GM10266 (cell line): Measurements from ENCODE around the gene SLC24A3.

ENCODE experiments used
- DNase-seq: peaks from one replicate; pipeline ENCODE4 v3.0.0; 2012; ENCODE audit errors: extremely low spot score
- TF ChIP-seq, protein P1 (sequence below): IDR thresholded peaks from 2 replicates; pipeline ENCODE4 v1.5.1; 2012; ENCODE audit warnings: mild to moderate bottlenecking, low read depth; ENCODE audit not compliant: control insufficient read depth, insufficient read depth; ENCODE audit errors: missing control alignments

Gene SLC24A3

DNA sequence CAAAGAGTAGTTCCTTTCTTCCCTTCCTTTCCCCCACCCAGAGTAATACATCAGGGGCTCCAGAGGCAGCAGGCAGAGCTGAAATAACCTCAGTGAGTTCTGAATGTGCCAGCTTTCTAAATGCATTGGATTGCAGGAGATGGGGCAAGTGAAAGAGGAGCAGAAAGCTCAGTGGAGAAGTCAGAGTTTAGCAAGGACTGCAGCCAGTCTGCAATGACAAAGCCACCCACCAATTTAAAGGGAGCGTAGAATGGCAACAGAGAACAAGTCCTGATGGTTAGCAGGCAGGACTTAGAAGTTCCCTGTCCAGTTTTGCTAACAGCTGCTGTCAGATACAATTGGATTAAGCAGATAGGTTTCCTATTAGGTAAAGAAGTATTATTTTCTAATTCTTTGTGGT is 342.2 kb downstream of the SLC24A3 start:
- TF ChIP-seq, protein P1, sequence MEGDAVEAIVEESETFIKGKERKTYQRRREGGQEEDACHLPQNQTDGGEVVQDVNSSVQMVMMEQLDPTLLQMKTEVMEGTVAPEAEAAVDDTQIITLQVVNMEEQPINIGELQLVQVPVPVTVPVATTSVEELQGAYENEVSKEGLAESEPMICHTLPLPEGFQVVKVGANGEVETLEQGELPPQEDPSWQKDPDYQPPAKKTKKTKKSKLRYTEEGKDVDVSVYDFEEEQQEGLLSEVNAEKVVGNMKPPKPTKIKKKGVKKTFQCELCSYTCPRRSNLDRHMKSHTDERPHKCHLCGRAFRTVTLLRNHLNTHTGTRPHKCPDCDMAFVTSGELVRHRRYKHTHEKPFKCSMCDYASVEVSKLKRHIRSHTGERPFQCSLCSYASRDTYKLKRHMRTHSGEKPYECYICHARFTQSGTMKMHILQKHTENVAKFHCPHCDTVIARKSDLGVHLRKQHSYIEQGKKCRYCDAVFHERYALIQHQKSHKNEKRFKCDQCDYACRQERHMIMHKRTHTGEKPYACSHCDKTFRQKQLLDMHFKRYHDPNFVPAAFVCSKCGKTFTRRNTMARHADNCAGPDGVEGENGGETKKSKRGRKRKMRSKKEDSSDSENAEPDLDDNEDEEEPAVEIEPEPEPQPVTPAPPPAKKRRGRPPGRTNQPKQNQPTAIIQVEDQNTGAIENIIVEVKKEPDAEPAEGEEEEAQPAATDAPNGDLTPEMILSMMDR = no peak
- no peak for DNase-seq

DNA sequence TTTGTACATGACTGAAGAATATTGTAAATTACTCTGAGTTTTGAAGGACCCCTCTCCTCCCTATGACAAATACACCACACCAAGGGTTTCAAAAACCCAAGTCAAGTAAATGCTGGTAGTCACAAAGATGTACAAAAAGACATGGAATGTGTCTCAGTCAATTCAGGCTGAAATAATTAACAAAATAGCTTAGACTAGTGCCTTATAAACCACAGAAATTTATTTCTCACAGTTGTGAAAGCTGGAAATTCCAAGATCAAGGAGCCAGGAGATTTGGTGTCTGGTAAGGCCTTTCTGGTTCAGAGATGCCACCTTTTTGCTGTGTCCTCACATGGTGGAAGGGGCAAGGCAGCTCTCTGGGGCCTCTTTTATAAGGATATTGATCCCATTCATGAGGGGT is 343.3 kb downstream of the SLC24A3 start:
- no peak for DNase-seq
- TF ChIP-seq, protein P1 = no peak

DNA sequence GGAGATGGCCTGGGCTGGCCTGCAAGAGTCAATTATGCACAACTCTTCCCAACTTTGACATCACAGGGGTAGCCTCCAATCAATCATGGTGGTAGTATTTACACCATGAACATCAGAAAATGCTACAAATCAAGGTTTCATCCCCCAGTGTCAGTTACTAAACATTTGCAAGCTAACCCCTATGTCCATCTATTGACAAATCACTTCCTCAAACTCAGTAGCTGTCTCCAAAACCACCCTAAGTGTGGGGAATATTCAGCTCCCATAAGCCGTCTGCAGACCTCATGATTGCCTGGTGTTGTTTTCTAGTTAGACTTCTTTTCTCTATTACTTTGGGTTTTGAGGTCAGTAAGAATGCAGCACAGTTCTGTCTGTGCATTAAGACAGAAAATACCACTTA is 344.8 kb downstream of the SLC24A3 start:
- TF ChIP-seq, protein P1 = no peak
- DNase-seq = no peak

DNA sequence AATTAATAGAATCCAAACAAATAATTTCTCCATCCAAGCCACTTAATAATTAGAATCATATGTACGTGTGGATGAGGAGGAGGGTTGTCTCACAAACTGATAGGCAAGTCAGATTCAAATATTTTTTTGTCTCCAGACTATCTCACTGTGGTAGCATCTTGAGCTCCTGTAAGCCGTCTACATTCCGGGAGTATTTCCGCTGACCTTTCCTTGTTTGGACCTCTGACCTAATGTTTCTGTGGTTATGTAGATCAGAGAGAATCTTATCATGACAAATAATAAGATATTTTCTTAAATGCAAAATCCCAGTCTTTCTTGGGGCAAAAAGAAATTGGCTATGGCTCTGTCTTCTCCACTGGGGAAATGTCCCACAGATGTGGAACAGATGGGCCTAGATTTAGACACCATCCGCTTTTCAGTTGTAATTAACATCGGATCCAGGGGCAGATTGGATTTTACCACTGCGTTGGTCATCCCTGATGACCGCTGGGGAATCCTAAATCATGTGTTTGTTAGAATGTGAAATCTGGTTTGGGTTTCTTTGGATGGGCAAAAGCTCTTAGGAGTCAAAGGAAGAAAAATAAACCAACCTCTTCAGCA is 348.5 kb downstream of the SLC24A3 start:
- DNase-seq = no peak
- TF ChIP-seq, protein P1 = no peak

DNA sequence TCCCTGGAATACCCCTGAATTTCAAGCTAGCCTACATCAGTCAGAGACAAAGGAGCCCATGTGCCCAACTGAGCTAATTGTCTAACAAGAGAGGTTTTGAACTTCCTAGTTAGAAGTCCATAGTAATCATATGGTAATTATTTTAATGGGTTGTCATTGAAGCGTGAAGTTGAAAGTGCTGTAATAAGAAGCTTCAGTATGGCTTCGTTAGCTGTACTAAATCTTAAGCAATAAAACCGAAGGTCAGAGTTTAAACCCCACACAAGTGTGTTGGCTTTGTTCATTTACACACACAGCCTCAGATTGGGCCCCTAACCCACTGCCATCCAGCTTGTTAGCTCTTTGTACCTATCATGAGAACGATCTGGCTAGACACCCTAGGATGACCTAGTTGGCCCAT is 350.0 kb downstream of the SLC24A3 start:
- TF ChIP-seq, protein P1 = no peak
- no peak for DNase-seq

DNA sequence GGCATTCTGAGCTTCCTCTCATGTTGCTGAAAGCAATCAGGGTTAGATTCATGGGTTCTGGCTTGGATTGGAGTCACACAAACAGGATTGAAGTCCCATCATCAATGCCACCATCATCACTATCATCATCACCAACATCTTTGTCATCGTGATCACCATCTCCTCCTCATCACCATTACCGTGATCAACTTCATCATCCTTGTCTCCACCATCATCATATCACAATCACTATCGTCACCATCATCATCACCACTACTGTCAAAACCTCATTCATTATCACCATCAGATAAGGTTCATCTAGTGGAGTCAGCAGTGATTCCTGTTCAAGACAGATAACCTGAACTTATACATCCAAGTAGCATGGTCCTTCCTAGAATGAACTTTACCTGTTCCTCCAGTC is 351.8 kb downstream of the SLC24A3 start:
- DNase-seq = no peak
- TF ChIP-seq, protein P1 = no peak

DNA sequence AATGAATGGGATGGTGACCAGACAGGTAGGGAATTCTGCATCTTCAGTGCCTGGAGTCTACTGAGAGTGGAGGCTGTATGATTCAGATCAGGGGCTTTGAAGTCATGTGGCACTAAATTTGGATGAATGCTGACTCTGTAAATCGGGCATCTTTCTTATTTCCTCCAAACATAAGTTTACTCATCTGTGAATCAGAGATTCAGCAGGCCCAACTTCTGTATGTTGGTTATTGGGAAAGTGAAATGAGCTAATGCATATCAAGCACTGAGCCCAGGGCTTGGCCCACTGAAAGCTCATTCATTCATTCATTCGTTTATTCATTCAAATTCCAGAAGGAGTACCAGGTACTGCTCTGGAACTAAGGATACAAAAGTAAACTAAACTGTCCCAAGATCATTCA is 353.3 kb downstream of the SLC24A3 start:
- TF ChIP-seq, protein P1 = no peak
- no peak for DNase-seq
